AG10803 (cell line): ENCODE results near the gene REPS1.
"Not testable (repeated sequence)": the region's sequence is repeated elsewhere in the genome, so short reads cannot be mapped to it uniquely, and the experiment has no call there.

Experiments
- DNase-seq: peaks from one replicate; pipeline ENCODE4 v3.0.0; 2010; ENCODE audit warnings: low read depth
- H3K4me3 ChIP-seq: 2 replicates; pipeline ENCODE4 v1.5.1; 2011; ENCODE audit warnings: mild to moderate bottlenecking, low read length, control low read depth
- TF ChIP-seq, protein P1 (sequence below): conservative IDR thresholded peaks from 2 replicates; pipeline ENCODE4 v1.5.1; 2011; ENCODE audit warnings: mild to moderate bottlenecking, low read length, control low read depth, inconsistent platforms

REPS1 gene

DNA sequence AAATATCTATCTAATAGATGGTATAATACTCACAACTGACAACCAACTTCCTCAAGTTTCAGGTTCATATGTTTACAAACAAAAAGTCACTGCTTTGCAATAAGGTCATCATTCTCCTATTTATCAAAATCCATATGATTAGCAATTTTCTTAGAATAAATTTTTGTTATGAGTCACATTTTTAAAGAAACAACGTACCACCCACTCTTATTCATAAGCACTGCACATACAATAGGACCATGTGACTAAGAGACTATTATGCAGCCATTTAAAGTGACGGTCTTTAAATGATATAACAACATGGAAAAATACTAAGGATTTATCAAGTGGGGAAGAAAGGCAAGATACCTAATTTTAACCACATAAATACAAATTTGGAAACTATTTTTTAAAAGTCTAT, 40.0 kb downstream of the REPS1 start:
- H3K4me3 ChIP-seq, result no peak overlapping the region
- TF ChIP-seq, protein P1, sequence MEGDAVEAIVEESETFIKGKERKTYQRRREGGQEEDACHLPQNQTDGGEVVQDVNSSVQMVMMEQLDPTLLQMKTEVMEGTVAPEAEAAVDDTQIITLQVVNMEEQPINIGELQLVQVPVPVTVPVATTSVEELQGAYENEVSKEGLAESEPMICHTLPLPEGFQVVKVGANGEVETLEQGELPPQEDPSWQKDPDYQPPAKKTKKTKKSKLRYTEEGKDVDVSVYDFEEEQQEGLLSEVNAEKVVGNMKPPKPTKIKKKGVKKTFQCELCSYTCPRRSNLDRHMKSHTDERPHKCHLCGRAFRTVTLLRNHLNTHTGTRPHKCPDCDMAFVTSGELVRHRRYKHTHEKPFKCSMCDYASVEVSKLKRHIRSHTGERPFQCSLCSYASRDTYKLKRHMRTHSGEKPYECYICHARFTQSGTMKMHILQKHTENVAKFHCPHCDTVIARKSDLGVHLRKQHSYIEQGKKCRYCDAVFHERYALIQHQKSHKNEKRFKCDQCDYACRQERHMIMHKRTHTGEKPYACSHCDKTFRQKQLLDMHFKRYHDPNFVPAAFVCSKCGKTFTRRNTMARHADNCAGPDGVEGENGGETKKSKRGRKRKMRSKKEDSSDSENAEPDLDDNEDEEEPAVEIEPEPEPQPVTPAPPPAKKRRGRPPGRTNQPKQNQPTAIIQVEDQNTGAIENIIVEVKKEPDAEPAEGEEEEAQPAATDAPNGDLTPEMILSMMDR, result no peak
- no peak for DNase-seq

DNA sequence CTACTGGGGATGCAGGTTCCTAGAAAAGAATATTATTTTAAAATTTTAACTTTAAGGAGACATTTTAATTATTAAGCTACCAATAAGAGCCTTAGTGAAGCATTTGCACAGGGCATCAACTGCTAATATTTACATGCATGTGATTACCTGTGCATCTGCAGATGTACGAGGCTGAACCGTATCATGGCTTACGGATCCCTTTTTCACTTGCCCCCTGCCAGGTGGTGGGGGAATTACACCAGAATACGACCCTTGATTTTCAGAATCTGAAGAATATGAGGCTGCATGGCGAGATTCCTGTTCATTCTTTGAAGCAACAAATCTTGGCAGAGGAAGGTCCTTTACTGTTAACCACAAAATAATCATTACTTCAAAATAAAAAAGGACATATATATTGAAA, 42.7 kb downstream of the REPS1 start:
- DNase-seq, result no peak
- H3K4me3 ChIP-seq, result no peak overlapping the region
- TF ChIP-seq, protein P1, result 0 out of 2 replicates have a peak, but pooled peaks have one; percentile 5

DNA sequence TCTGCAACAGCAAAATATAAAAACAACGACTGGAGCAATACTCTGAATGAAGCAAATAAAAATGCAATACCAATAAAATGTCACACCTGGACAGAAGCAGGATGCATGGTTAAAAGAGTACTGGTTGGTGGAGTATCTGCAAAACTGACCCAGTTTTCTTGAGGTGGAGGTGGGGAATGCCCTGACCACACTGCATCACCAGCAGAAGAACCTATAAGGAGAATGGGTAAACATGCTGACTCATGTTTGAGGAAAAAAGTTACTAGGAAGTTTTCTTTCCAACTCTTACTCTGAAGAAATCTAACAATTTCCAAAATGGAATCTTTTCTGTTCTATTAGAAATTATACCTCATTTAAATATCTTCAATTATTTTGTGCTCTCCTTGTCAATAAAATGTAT, 43.6 kb downstream of the REPS1 start:
- DNase-seq, result peak; percentile 43
- H3K4me3 ChIP-seq, result no peak overlapping the region
- TF ChIP-seq, protein P1, result no peak

- H3K4me3 ChIP-seq, result no peak overlapping the region
- DNase-seq, result no peak
- TF ChIP-seq, protein P1, result no peak
Observed at GRCh38 chr6:138943089-138943625, 44.9 kb downstream of the REPS1 start.

- not testable (repeated sequence) for DNase-seq, H3K4me3 ChIP-seq
Observed at GRCh38 chr6:138936873-138937272, 51.2 kb downstream of the REPS1 start.

GRCh38 chr6:138931660-138932059, 56.4 kb downstream of the REPS1 start:
- no peak for DNase-seq
- H3K4me3 ChIP-seq, result no peak overlapping the region
- TF ChIP-seq, protein P1, result no peak

- no peak for DNase-seq
- H3K4me3 ChIP-seq, result no peak overlapping the region
- TF ChIP-seq, protein P1, result no peak
Observed at GRCh38 chr6:138926579-138926978, 61.5 kb downstream of the REPS1 start.

DNA sequence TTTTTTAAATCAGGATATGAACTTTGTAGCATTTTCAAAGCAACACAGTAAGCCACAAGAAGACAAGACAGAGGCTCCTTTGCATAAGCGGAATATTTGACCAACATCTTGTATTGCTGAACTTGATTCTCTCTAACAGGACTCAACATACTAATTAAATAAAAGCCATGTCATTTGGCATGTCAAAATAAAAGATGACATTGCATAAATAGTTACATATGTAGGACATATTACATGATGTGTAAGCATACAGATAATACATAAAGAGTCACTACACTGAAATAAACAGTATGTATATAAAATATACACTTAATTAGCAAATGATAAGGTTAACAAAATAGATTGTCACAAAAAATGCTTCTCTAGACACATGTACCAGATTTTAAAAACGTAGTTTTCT, 62.2 kb downstream of the REPS1 start:
- DNase-seq, result no peak
- TF ChIP-seq, protein P1, result no peak
- H3K4me3 ChIP-seq, result no peak overlapping the region
